Inflammatory macrophage treated with lipopolysaccharide for 1 hour (primary cell): ENCODE measurements around the gene PIGR.

Experiments
- DNase-seq, 2 donors: peaks; one replicate each; pipeline ENCODE4 v3.0.0-alpha.2; 2020 to 2022

PIGR gene

GRCh38 chr1:206960676-206961386 lies 14.6 kb upstream of the PIGR start:
- DNase-seq = no peak

GRCh38 chr1:206958144-206958543 lies 11.9 kb upstream of the PIGR start:
- DNase-seq = no peak

GRCh38 chr1:206957639-206958038 lies 11.4 kb upstream of the PIGR start:
- no peak for DNase-seq

- DNase-seq = peak; percentile 41 to 67
These were observed 9.5 kb upstream of the PIGR start for GRCh38 chr1:206955476-206956451.

GRCh38 chr1:206954459-206955342 lies 8.4 kb upstream of the PIGR start:
- no peak for DNase-seq

GRCh38 chr1:206953626-206954025 lies 7.4 kb upstream of the PIGR start:
- DNase-seq = no peak

- no peak for DNase-seq
These were observed 6.9 kb upstream of the PIGR start for GRCh38 chr1:206953126-206953525.

GRCh38 chr1:206952171-206952570 lies 5.9 kb upstream of the PIGR start:
- DNase-seq = peak; percentile 65 to 88

GRCh38 chr1:206951318-206952100 lies 5.2 kb upstream of the PIGR start:
- DNase-seq = no peak

- no peak for DNase-seq
These were observed 3.4 kb upstream of the PIGR start for GRCh38 chr1:206949641-206950040.

- DNase-seq = peak; percentile 85 to 98
These were observed 2.9 kb upstream of the PIGR start for GRCh38 chr1:206949208-206949607.

GRCh38 chr1:206947255-206947654 lies 989 bp upstream of the PIGR start:
- DNase-seq = peak; percentile 62 to 64

- no peak for DNase-seq
These were observed 487 bp downstream of the PIGR start for GRCh38 chr1:206945779-206946178.

- no peak for DNase-seq
These were observed 1.6 kb downstream of the PIGR start for GRCh38 chr1:206944703-206945102.

- no peak for DNase-seq
These were observed 4.4 kb downstream of the PIGR start for GRCh38 chr1:206941766-206942418.

- DNase-seq = no peak
These were observed 5.7 kb downstream of the PIGR start for GRCh38 chr1:206940588-206940936.

GRCh38 chr1:206939841-206940587 lies 6.3 kb downstream of the PIGR start:
- no peak for DNase-seq

- DNase-seq = no peak
These were observed 7.1 kb downstream of the PIGR start for GRCh38 chr1:206939131-206939530.

- no peak for DNase-seq
These were observed 8.8 kb downstream of the PIGR start for GRCh38 chr1:206937425-206937824.

GRCh38 chr1:206935491-206936067 lies 10.7 kb downstream of the PIGR start:
- DNase-seq = peak; percentile 52 to 75
